CD14-positive monocyte (primary cell): ENCODE measurements around the gene RHOV. TPM values are rescaled to one million over a fixed set of nuclear protein-coding genes. Genes with fewer than 3 reads are reported as not detected.

Experiments
- DNase-seq, 3 donors: peaks; one replicate each; pipeline ENCODE4 v3.0.0-alpha.2; 2011 to 2022
- H2AFZ ChIP-seq: 2 replicates; pipeline ENCODE4 v1.6.0; 2012; ENCODE audit warnings: mild to moderate bottlenecking, low read depth, low read length, inconsistent platforms; ENCODE audit not compliant: insufficient read depth, poor library complexity, severe bottlenecking
- H3K27ac ChIP-seq, 2 donors: 1 replicate in 1 of 2; 2 replicates in 1 of 2; pipeline ENCODE4 v1.5.1; 2012 to 2013; ENCODE audit warnings: low read length in 2 of 2, control low read depth in 1 of 2, inconsistent platforms in 1 of 2, low read depth in 1 of 2, mild to moderate bottlenecking in 1 of 2
- H3K27me3 ChIP-seq, 2 donors: one replicate each; pipeline versions ENCODE4 v1.6.0 to v1.6.1; 2011 to 2013; ENCODE audit warnings: low read length in 2 of 2; ENCODE audit not compliant: control insufficient read depth in 2 of 2, insufficient read depth in 2 of 2
- H3K36me3 ChIP-seq, 2 donors: replicated peaks in 1 of 2; 1 replicate in 1 of 2; 2 replicates in 1 of 2; pipeline versions ENCODE4 v1.5.1 to v1.6.1; 2012 to 2013; ENCODE audit warnings: low read length in 2 of 2, control low read depth in 1 of 2, inconsistent platforms in 1 of 2, mild to moderate bottlenecking in 1 of 2; ENCODE audit not compliant: insufficient read depth in 2 of 2, control insufficient read depth in 1 of 2
- H3K4me1 ChIP-seq, 2 donors: 1 replicate in 1 of 2; 2 replicates in 1 of 2; pipeline versions ENCODE4 v1.5.1 to v1.6.1; 2012 to 2013; ENCODE audit warnings: low read length in 2 of 2, control low read depth in 1 of 2, inconsistent platforms in 1 of 2, mild to moderate bottlenecking in 1 of 2, moderate library complexity in 1 of 2; ENCODE audit not compliant: insufficient read depth in 2 of 2, control insufficient read depth in 1 of 2
- H3K4me2 ChIP-seq: replicated peaks from 2 replicates; pipeline ENCODE3; 2012; ENCODE audit warnings: low read length, moderate library complexity, mild to moderate bottlenecking; ENCODE audit not compliant: poor library complexity, severe bottlenecking; ENCODE audit errors: extremely low read depth
- H3K4me3 ChIP-seq, 3 experiments: fragments of 200-600 bp in 1 of 3; sonication (generic) in 1 of 3; replicated peaks in 1 of 3; 1 replicate in 2 of 3; 2 replicates in 1 of 3; pipeline ENCODE4 v1.5.1; 2011 to 2013; ENCODE audit warnings: low read length in 3 of 3, mild to moderate bottlenecking in 3 of 3, control low read depth in 2 of 3, low read depth in 2 of 3, inconsistent platforms in 1 of 3, moderate library complexity in 1 of 3
- H3K79me2 ChIP-seq: 2 replicates; pipeline ENCODE4 v1.6.0; 2012; ENCODE audit warnings: mild to moderate bottlenecking, control low read depth, inconsistent platforms, low read length, moderate library complexity; ENCODE audit not compliant: insufficient read depth
- H3K9ac ChIP-seq: 2 replicates; pipeline ENCODE4 v1.6.0; 2017; ENCODE audit warnings: low read length, mild to moderate bottlenecking; ENCODE audit not compliant: insufficient read depth, poor library complexity, severe bottlenecking
- H3K9me3 ChIP-seq, 2 donors: replicated peaks in 1 of 2; 1 replicate in 1 of 2; 2 replicates in 1 of 2; pipeline versions ENCODE4 v1.5.1 to v1.6.1; 2012 to 2013; ENCODE audit warnings: low read length in 2 of 2, control low read depth in 1 of 2; ENCODE audit not compliant: control insufficient read depth in 1 of 2, insufficient read depth in 1 of 2
- H4K20me1 ChIP-seq: 2 replicates; pipeline ENCODE4 v1.6.0; 2012; ENCODE audit warnings: mild to moderate bottlenecking, low read length, control low read depth, moderate library complexity; ENCODE audit not compliant: insufficient read depth
- H3K27ac Mint-ChIP-seq, 7 donors: one replicate each; pipeline ENCODE4 v1.8.0; 2020; ENCODE audit warnings: mild to moderate bottlenecking in 7 of 7, mixed read lengths in 7 of 7, moderate library complexity in 6 of 7, inconsistent platforms in 2 of 7
- H3K27me3 Mint-ChIP-seq, 3 donors: one replicate each; pipeline ENCODE4 v1.8.0; 2021 to 2022; ENCODE audit warnings: low read depth in 3 of 3, mild to moderate bottlenecking in 3 of 3, mixed read lengths in 3 of 3, moderate library complexity in 3 of 3, inconsistent platforms in 1 of 3
- H3K36me3 Mint-ChIP-seq, 2 donors: one replicate each; pipeline ENCODE4 v1.8.0; 2020; ENCODE audit warnings: mixed read lengths in 2 of 2, inconsistent platforms in 1 of 2, mild to moderate bottlenecking in 1 of 2
- H3K4me1 Mint-ChIP-seq: one replicate; pipeline ENCODE4 v1.8.0; 2020; ENCODE audit warnings: mild to moderate bottlenecking, mixed read lengths
- H3K4me3 Mint-ChIP-seq, 2 donors: one replicate each; pipeline ENCODE4 v1.8.0; 2020; ENCODE audit warnings: mild to moderate bottlenecking in 2 of 2, mixed read lengths in 2 of 2, moderate library complexity in 1 of 2
- H3K9me3 Mint-ChIP-seq, 7 donors: one replicate each; pipeline ENCODE4 v1.8.0; 2020 to 2022; ENCODE audit warnings: mixed read lengths in 7 of 7, mild to moderate bottlenecking in 6 of 7, moderate library complexity in 6 of 7, inconsistent platforms in 2 of 7
- WGBS: methylation state at CpG from one replicate; pipeline ENCODE4 v1.1.5; 2013; ENCODE audit warnings: missing lambda C conversion rate; ENCODE audit not compliant: insufficient coverage; 5-methylcytosine and 5-hydroxymethylcytosine counted together
- intact Hi-C, 2 donors: fragments of 100-400 bp; cut with micrococcal nuclease; formaldehyde crosslinking; loops; one replicate each; pipeline versions ENCODE4 v1.15.0 to v1.15.1; 2023
- polyA plus RNA-seq, 3 donors: library from polyadenylated mRNA; depleted of rRNA in 1 of 3; unstranded in 2 of 3; stranded (reverse) in 1 of 3; fragments of 300-500 nt in 2 of 3; fragments of >200 nt in 1 of 3; fragmentation: Illumina TruSeq in 2 of 3; gene quantifications; 1 replicate in 2 of 3; 2 replicates in 1 of 3; pipeline ENCODE4 v1.2.3, GENCODE V29; 2012 to 2021
- TF ChIP-seq, protein P1 (sequence below): fragments of 200-600 bp; IDR thresholded peaks from one replicate; pipeline ENCODE4 v1.8.0; 2022; ENCODE audit warnings: antibody characterized with exemption, mild to moderate bottlenecking

RHOV gene
- polyA plus RNA-seq, 3 donors, result 0.08 TPM; not detected in 2

GRCh38 chr15:40843885-40844695 lies 29.9 kb downstream of the RHOV start, which contains the start of gene SPINT1:
Gene SPINT1, plus strand, starts transcription at chr15:40844048. Its CDS starts 507 bp downstream, at chr15:40844555.
- Histone ChIP-seq H3K36me3 (no peaks in the 10 kb centered on the region), H3K27ac (peak within 1 kb of the TSS in 1 of 2 donors; percentile 6), H3K4me3 (peak within 1 kb of the TSS; percentile 53 to 94 (median 77)), H3K9ac (peak within 1 kb of the TSS; percentile 52), H3K4me2 (peak within 1 kb of the TSS; percentile 99), H3K9me3 (peaks cover 0 to 2% of the 10 kb centered on the region in 2 donors), H3K79me2 (peaks cover 8% of the 10 kb centered on the region), H4K20me1 (no peaks in the 10 kb centered on the region), H3K27me3 (peaks cover 6 to 17% of the 10 kb centered on the region in 2 donors), H3K4me1 (peaks cover 40 to 51% of the 10 kb centered on the region in 2 donors), H2AFZ (peak within 1 kb of the TSS; percentile 94)
- peak in 2 of 3 donors; percentile 18 to 38 for DNase-seq
- peak within 1 kb of the TSS in 5 of 7 donors; percentile 48 to 89 (median 78) for H3K27ac Mint-ChIP-seq
- peaks cover 40% of the 10 kb centered on the region for H3K4me1 Mint-ChIP-seq
- H3K36me3 Mint-ChIP-seq, result peaks cover 3 to 7% of the 10 kb centered on the region in 2 donors
- H3K27me3 Mint-ChIP-seq, result peaks cover 12 to 37% (median 18%) of the 10 kb centered on the region in 3 donors
- H3K9me3 Mint-ChIP-seq, result peaks cover 0 to 6% (median 2%) of the 10 kb centered on the region in 7 donors
- intact Hi-C loops, result no loop called here
- H3K4me3 Mint-ChIP-seq, result peak within 1 kb of the TSS; percentile 97 to 99
- WGBS, result under 1% methylated on average over 89 of the region's 89 CpGs
- TF ChIP-seq, protein P1, sequence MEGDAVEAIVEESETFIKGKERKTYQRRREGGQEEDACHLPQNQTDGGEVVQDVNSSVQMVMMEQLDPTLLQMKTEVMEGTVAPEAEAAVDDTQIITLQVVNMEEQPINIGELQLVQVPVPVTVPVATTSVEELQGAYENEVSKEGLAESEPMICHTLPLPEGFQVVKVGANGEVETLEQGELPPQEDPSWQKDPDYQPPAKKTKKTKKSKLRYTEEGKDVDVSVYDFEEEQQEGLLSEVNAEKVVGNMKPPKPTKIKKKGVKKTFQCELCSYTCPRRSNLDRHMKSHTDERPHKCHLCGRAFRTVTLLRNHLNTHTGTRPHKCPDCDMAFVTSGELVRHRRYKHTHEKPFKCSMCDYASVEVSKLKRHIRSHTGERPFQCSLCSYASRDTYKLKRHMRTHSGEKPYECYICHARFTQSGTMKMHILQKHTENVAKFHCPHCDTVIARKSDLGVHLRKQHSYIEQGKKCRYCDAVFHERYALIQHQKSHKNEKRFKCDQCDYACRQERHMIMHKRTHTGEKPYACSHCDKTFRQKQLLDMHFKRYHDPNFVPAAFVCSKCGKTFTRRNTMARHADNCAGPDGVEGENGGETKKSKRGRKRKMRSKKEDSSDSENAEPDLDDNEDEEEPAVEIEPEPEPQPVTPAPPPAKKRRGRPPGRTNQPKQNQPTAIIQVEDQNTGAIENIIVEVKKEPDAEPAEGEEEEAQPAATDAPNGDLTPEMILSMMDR, result no peak

DNA sequence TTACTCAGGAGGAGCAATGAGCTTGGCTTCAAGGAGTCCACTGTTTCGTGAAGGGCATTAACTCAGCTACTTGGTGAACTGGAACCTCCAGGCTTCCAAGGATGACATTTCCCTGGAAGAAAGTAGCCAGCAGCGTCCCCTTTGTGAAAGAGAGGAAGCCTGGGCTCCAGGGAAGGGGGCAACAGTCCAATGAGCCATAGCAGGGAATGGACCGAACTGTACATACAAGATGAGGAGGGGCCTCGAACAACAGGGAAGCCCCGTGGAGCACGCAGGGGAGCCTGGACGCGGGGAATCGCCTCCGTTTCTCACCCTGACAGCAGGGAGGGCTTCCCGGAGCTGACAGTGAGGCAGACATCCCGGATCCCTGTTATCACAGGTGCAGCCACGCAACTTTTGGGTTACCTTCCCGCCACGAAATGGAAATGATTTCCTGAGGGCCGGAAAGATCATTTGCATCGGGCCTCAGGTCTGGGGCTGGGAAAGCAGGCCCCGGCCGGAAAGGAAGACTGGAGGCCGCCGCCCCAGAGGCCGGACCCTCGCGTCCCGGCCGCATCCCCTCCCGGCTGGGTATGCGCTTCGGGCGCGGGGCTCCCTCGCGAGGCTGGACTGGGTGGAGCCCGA lies 30.7 kb downstream of the RHOV start:
- Histone ChIP-seq H3K79me2 (peaks cover 8% of the 10 kb centered on the region), H3K9ac (peak overlapping the region; percentile 52), H3K4me1 (peaks cover 40 to 50% of the 10 kb centered on the region in 2 donors), H3K4me2 (peak overlapping the region; percentile 99), H3K36me3 (no peaks in the 10 kb centered on the region), H3K4me3 (peak overlapping the region in 1 of 3 experiments; percentile 94), H4K20me1 (no peaks in the 10 kb centered on the region), H3K27ac (no peak overlapping the region), H3K9me3 (peaks cover 0 to 2% of the 10 kb centered on the region in 2 donors), H3K27me3 (peaks cover 6 to 17% of the 10 kb centered on the region in 2 donors), H2AFZ (peak overlapping the region; percentile 94)
- peaks cover 12 to 37% (median 18%) of the 10 kb centered on the region in 3 donors for H3K27me3 Mint-ChIP-seq
- intact Hi-C loops, result no loop called here
- TF ChIP-seq, protein P1, result no peak
- DNase-seq, result no peak
- 33% methylated on average over 34 of the region's 34 CpGs for WGBS
- peaks cover 0 to 7% of the 10 kb centered on the region in 2 donors for H3K36me3 Mint-ChIP-seq
- H3K4me1 Mint-ChIP-seq, result peaks cover 40% of the 10 kb centered on the region
- H3K9me3 Mint-ChIP-seq, result peaks cover 0 to 6% (median 2%) of the 10 kb centered on the region in 7 donors
- H3K4me3 Mint-ChIP-seq, result peak overlapping the region; percentile 75 to 85
- H3K27ac Mint-ChIP-seq, result no peak overlapping the region
